Thyroid gland (tissue), 4 donors: ENCODE data around the gene TENT4A. TPM values are rescaled to one million over a fixed set of nuclear protein-coding genes. Genes with fewer than 3 reads are reported as not detected.

Source experiments
- DNase-seq, 2 donors: peaks; one replicate each; pipeline ENCODE4 v3.0.0-alpha.2; 2019
- H3K27ac ChIP-seq, 3 donors: fragments of 200-600 bp; sonication (generic); 1 replicate in 2 of 3; 2 replicates in 1 of 3; pipeline ENCODE4 v1.5.1; 2016 to 2019; ENCODE audit warnings: mild to moderate bottlenecking in 1 of 3, moderate library complexity in 1 of 3
- H3K27me3 ChIP-seq: fragments of 200-600 bp; sonication (generic); one replicate; pipeline ENCODE4 v1.5.1; 2019
- H3K36me3 ChIP-seq, 2 donors: fragments of 200-600 bp; sonication (generic); one replicate each; pipeline ENCODE4 v1.5.1; 2016 to 2019
- H3K4me1 ChIP-seq, 2 donors: fragments of 200-600 bp; sonication (generic); one replicate each; pipeline ENCODE4 v1.5.1; 2017 to 2019
- H3K4me3 ChIP-seq, 3 donors: fragments of 200-600 bp; sonication (generic); replicated peaks in 1 of 3; 1 replicate in 2 of 3; 2 replicates in 1 of 3; pipeline ENCODE4 v1.5.1; 2016; ENCODE audit warnings: mild to moderate bottlenecking in 1 of 3
- H3K9me3 ChIP-seq: fragments of 200-600 bp; sonication (generic); one replicate; pipeline ENCODE4 v1.5.1; 2017
- CTCF ChIP-seq, 6 experiments: fragments of 200-600 bp in 3 of 6; fragments of 450-650 bp in 3 of 6; sonication (generic) in 3 of 6; IDR thresholded peaks; one replicate each; pipeline ENCODE4 v1.5.1; 2016 to 2019; ENCODE audit warnings: antibody characterized with exemption in 6 of 6, mild to moderate bottlenecking in 2 of 6, inconsistent platforms in 1 of 6, moderate library complexity in 1 of 6
- POLR2A ChIP-seq, 2 donors: fragments of 450-650 bp; IDR thresholded peaks; one replicate each; pipeline ENCODE4 v1.6.1; 2017; ENCODE audit warnings: antibody characterized with exemption in 2 of 2, mild to moderate bottlenecking in 2 of 2, moderate library complexity in 1 of 2
- WGBS, 2 donors: methylation state at CpG; one replicate each; pipeline ENCODE4 v1.1.5; 2017; 5-methylcytosine and 5-hydroxymethylcytosine counted together
- intact Hi-C: fragments of 100-400 bp; cut with DNase I; formaldehyde crosslinking; loops from one replicate; pipeline ENCODE4 v1.15.1; 2023
- total RNA-seq, 4 donors: library from RNA; depleted of rRNA; stranded (reverse); fragments of >200 nt; gene quantifications; one replicate each; pipeline ENCODE4 v1.2.3, GENCODE V29; 2016

The TENT4A gene
- total RNA-seq, 4 donors from 2014 or later = 19.8 to 41.2 (median 29.4) TPM

GRCh38 chr5:6729386-6730310, 16.4 kb downstream of the TENT4A start:
- TF ChIP-seq POLR2A (IDR thresholded peaks at IDR 0.05) = no peak
- no peak for TF ChIP-seq CTCF (IDR thresholded peaks at IDR 0.05)

GRCh38 chr5:6730407-6730806, 17.2 kb downstream of the TENT4A start:
- peaks cover 9 to 30% of the 10 kb centered on the region in 2 donors for H3K4me1 ChIP-seq

More at GRCh38 chr5:6729386-6730310, 16.4 kb downstream of the TENT4A start:
- Histone ChIP-seq H3K27ac (no peak overlapping the region), H3K4me3 (no peak overlapping the region), H3K9me3 (no peaks in the 10 kb centered on the region), H3K4me1 (peaks cover 9 to 30% of the 10 kb centered on the region in 2 donors), H3K27me3 (no peaks in the 10 kb centered on the region), H3K36me3 (no peaks in the 10 kb centered on the region)
- no peak for DNase-seq
- WGBS, 2 donors = 78 to 89% methylated on average over 11 to 12 of the region's 12 CpGs
- intact Hi-C loops = no loop called here

GRCh38 chr5:6730807-6731206, 17.6 kb downstream of the TENT4A start:
- Histone ChIP-seq H3K4me3 (no peak overlapping the region), H3K27me3 (no peaks in the 10 kb centered on the region), H3K36me3 (no peaks in the 10 kb centered on the region), H3K4me1 (peaks cover 9 to 30% of the 10 kb centered on the region in 2 donors), H3K9me3 (no peaks in the 10 kb centered on the region), H3K27ac (no peak overlapping the region)
- intact Hi-C loops = no loop called here
- no peak for DNase-seq
- TF ChIP-seq POLR2A (IDR thresholded peaks at IDR 0.05) = no peak
- TF ChIP-seq CTCF (IDR thresholded peaks at IDR 0.05) = no peak
- 90 to 95% methylated on average over 3 of the region's 3 CpGs for WGBS, 2 donors

More at GRCh38 chr5:6730407-6730806, 17.2 kb downstream of the TENT4A start:
- no peak for DNase-seq
- intact Hi-C loops = no loop called here
- no peaks in the 10 kb centered on the region for H3K9me3 ChIP-seq
- H3K4me3 ChIP-seq = no peak overlapping the region
- H3K27ac ChIP-seq = no peak overlapping the region
- no peaks in the 10 kb centered on the region for H3K36me3 ChIP-seq
- H3K27me3 ChIP-seq = no peaks in the 10 kb centered on the region
- 86 to 90% methylated on average over 8 of the region's 8 CpGs for WGBS, 2 donors
- TF ChIP-seq POLR2A (IDR thresholded peaks at IDR 0.05) = no peak
- no peak for TF ChIP-seq CTCF (IDR thresholded peaks at IDR 0.05)

- H3K9me3 ChIP-seq = no peaks in the 10 kb centered on the region
- H3K27ac ChIP-seq = peak overlapping the region in 2 of 3 donors; percentile 47 to 77
- DNase-seq = no peak
- WGBS, 2 donors = 73 to 78% methylated on average over 7 of the region's 7 CpGs
- H3K36me3 ChIP-seq = no peaks in the 10 kb centered on the region
- peaks cover 9 to 30% of the 10 kb centered on the region in 2 donors for H3K4me1 ChIP-seq
- intact Hi-C loops = no loop called here
- H3K27me3 ChIP-seq = no peaks in the 10 kb centered on the region
- TF ChIP-seq CTCF (IDR thresholded peaks at IDR 0.05) (no peak), POLR2A (IDR thresholded peaks at IDR 0.05) (no peak)
- H3K4me3 ChIP-seq = no peak overlapping the region
These were observed 18.4 kb downstream of the TENT4A start for GRCh38 chr5:6731465-6732237.
